T47D (cell line): ENCODE results near the gene SLC25A21.

Experiments used
- DNase-seq, 2 experiments: peaks; one replicate each; pipeline versions ENCODE4 v3.0.0 to v3.0.0-alpha.2; 2011 to 2012; ENCODE audit warnings: low read depth in 1 of 2, low spot score in 1 of 2
- JUND ChIP-seq: IDR thresholded peaks from 2 replicates; pipeline ENCODE4 v1.6.1; 2012; ENCODE audit warnings: low read depth
- in situ Hi-C: cut with HindIII; loops from 2 replicates; pipeline ENCODE4 v1.10.0; 2016; ENCODE audit warnings: low sequenced_read_pairs, low pct_unique_long_range_greater_than_20kb

Gene SLC25A21

DNA sequence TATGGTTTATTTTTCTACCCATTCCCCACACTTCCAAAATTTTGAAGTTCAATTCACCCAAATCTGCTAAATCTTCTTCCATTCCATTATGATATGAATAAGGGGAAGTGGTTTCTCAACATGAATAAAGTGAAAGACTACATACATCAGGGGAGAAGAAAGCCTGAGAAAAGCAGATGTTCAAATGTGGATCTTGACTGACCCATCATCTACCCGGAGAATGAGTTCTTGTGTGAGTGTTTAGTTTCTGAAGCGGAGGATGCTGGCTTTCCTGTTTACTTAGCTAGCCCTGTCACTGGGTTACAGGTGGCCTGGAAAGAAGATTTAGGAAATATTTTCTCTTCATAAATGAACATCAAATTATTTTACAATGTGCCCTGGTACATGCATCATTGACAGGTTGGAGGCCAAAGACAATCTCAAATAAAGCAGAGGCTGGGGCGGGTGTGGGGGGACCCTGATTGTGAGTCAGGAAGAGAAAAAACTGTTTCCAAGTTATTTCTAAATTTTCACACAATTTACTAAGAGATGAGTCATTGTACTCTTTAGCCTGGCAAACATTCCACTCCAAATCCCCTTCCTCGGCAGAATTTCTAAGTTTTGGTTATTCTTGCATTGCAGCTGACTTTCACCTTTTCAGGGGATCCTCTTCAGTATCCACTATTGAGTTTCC lies 135.6 kb downstream of the SLC25A21 start:
- in situ Hi-C loops = no loop called here

DNA sequence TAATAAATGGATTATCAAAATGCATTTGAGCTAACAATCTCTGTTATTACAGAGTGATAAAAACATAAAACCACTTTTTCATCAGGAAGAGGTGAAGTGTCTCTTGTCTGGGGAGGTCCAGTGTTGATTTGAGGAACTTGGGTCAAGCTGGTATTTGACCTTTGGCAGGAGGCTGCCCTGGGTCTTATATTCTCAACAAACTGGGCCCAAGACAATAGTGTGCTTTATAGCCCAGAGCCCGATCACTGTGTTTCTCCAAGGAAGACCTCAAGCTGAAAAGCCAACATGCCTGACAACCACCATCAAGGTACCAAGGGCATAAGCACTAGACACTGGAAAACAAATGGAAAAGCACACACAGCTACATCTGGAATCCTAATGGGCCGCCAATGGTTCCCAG lies 137.0 kb downstream of the SLC25A21 start:
- no peak for DNase-seq
- in situ Hi-C loops = no loop called here
- no peak for TF ChIP-seq JUND

More for the DNA sequence above, 135.6 kb downstream of the SLC25A21 start:
- DNase-seq = no peak
- no peak for TF ChIP-seq JUND

DNA sequence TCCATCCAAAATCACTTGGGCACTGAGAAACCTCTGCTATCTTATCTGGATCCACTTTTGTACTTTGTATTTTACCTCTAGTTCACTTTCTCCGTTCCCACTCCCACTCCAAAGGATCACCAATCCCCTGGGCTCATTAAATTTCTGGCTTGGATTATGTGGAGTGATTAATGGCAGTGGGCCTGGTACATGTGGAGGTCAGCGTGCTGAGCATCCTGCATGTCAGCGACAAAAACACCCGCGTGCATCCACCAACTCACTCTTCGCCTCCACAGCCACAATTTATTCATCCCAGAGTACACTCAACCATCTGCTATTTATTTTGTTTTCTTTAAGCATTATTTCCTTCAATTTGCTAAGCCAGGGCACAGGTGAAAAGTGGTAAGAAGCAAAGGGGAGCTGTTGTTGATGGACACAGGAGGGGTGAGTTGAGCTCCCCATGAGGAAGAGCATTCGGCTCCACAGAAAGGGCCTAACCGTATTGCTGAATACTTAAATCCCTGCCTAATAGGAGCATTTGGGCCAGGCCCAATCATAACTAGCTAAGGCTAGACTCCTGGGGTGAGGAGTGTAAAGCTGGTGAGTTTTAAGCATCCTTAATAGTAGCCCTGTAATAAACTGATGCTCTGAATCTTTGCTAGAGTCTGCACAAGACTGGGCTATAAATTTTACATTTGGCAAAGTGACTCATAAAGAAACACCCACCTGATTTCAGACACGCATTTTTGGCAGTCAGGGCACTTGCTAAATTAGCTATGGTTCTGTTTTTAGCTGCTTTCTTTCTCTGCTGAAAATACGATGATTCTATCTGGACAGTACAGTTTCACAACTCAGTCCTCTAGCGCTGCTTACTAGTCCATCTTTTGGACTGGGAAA lies 137.8 kb downstream of the SLC25A21 start:
- no peak for DNase-seq
- in situ Hi-C loops = no loop called here
- no peak for TF ChIP-seq JUND

DNA sequence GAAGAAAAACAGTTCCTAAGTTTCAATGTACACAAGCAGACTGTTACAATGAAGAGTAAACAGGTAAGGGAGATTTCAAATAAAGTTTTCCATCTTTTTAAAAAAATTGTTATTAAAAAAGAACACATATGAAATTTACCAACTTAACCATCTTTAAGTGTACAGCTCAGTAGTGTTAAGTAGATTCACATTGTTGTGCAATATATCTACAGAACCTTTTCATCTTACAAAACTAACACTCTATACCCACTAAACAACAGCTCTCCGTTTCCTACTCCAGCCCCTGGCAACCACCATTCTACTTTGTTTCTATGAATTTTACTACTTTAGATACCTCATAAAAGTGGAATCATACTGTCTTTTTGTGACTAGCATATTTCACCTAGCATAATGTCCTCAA lies 139.5 kb downstream of the SLC25A21 start:
- in situ Hi-C loops = no loop called here
- no peak for TF ChIP-seq JUND
- no peak for DNase-seq

DNA sequence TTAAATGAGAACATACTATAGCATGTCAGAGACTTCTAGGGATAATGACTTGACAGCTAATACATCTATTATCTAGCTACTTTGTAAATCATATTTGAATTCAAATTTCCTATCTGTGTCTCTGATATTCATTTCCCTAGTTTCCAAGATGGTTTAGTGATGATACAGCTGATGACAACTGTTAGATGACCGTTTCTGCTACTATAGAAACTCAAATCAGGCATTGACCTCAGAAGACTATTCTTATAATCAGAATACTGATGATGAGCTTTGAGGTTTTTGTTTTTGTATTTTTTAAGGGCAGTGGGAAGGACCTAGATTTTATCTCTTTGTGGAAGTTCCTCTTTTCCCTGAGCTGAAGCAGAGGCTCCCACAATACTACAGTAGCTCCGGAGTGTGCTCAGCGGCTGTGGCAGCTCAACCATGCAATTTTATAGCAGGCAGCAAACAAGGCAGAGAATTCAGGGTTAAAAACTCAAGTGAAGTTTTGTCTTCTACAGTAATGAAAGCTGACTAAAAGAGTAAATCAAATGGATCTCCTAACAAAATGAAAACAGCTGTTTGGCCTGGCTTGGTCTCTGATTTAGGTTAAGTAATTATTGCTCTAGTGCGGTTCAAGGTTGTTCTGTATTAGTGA lies 145.1 kb downstream of the SLC25A21 start:
- no peak for TF ChIP-seq JUND
- in situ Hi-C loops = no loop called here
- DNase-seq = no peak

DNA sequence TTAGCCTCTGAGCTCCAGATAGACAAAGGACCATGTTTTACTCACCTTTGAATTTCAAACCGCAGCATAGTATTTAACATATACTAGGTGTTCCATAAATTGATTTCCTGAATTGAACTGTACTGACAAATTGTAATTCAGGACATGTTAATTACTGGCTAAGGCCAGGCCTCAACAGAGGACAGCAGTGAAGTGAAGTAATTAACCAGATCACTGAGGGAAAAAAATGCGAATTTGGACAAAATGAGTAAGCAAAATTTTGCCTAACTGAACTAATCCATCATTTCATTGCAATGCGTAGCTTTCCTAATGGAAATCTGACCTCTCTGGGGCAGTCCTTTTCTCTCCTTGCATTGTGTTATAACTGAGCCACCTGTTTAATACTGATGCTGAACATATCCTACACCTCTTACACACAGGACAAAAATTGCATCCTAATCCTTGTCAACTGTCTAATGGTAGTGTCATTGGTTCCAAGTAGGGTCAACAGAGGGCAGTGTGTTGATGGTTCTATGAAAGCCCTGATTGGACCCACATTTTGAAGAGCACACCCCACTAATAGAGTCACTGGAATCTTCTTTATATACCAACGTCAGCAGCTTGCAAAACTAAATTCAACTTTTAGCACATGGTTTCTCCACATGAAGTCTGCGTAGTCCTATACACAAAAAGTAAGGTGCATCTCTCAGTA lies 148.4 kb downstream of the SLC25A21 start:
- DNase-seq = no peak
- TF ChIP-seq JUND = no peak
- in situ Hi-C loops = no loop called here

DNA sequence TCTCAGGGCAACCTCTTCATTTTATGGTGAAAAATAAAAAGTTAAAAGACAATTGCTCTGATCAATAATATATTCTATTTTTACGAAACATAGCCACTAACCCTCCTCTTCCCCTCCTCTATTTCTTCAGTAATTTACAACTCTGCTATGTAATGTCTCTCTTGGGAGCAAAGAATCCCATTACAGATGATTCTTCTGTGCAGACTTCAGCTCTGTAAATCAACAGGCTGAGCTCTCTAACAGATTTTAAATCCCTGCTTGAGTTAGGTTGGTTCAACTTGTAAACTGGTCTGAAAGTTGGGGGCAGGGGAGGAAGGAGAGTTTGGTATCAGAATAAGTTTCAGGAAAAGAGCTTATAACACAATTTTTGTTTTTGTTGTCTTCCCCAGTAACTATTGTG lies 151.0 kb downstream of the SLC25A21 start:
- in situ Hi-C loops = no loop called here
- DNase-seq = no peak
- no peak for TF ChIP-seq JUND

DNA sequence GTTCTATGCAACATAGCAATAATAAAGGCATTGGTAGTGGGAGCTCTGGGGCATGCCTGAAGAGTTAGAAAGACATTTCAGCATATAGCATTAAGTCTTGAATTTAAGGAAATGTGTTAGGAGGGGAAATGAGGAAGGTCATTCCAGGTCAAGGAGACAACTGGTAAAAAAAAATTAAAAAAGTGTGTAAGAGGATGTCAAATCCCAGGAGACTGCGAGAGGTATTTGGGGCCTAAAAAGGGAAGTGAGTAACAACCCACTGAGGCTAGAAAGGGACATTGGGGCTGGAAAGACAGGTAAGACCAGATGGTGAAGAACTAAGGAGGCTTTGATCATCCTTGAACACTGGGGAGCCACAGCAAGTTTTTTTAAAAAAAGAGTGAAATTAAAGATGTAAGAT lies 152.9 kb downstream of the SLC25A21 start:
- in situ Hi-C loops = no loop called here
- DNase-seq = no peak
- no peak for TF ChIP-seq JUND

DNA sequence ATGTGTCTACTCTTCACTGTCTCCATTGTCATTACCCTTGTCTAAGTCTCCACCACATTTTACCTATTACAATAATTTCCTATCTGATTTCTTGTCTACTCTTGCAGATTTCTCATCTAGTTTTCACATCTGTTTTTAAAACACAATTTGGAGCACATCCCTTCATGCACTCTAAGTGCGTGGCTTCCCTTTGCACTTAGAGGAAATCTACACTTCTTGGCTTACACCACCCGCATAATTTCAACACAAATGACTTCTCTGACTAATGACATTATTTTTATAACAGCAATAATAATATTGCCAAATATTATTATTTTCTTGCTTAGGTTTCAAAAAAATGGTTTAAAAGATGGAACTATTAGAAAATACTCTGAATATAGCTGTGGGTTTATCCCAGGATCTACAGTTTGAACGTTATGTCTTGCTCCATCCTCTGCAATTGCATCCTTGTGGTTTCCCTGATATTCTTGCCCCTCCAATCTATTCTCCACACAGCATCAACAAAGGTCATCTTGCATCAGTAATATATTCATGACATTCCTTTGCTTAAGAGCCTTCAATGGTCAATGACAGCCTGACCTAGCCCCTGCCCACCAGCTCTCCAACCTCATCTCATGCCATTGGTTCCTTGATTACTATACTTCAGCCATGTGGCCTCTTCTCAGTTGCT lies 153.7 kb downstream of the SLC25A21 start:
- no peak for TF ChIP-seq JUND
- in situ Hi-C loops = no loop called here
- DNase-seq = no peak

DNA sequence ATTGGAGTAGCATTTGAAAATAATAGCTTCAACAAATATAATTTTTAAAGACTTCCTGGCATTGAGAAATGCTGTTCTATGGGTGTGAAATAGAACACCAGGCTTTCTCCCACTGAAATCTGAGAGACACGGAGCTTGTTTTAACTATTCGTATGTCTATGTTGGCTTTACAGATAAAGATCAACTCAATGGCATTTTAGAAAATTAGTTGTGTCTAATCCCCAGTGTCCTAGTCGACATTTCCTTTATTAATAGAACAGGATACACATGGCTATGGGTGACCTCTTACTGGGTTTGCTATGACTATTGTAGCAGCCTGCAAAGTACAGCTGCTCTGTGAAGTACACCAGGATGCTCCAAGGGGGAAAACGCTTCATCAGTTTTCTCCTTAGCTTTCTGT lies 159.3 kb downstream of the SLC25A21 start:
- in situ Hi-C loops = no loop called here

DNA sequence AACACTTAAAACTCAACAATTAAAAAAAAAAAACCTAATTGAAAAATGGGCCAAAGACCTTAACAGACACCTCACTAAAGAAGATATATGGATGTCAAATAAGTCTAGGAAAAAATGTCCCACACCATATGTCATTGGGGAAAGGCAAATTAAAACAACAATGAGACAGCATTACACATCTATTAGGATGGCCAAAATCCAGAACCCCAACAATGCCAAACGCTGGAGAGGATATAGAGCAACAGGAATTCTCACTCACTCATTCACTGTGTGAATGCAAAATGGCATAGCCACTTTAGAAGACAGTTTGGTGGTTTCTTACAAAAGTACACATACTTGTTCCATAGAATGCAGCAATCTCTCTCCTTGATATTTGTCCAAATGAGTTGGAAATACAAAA lies 173.7 kb downstream of the SLC25A21 start:
- DNase-seq = no peak
- no peak for TF ChIP-seq JUND
- in situ Hi-C loops = no loop called here

More for the DNA sequence above, 159.3 kb downstream of the SLC25A21 start:
- no peak for TF ChIP-seq JUND
- DNase-seq = no peak

DNA sequence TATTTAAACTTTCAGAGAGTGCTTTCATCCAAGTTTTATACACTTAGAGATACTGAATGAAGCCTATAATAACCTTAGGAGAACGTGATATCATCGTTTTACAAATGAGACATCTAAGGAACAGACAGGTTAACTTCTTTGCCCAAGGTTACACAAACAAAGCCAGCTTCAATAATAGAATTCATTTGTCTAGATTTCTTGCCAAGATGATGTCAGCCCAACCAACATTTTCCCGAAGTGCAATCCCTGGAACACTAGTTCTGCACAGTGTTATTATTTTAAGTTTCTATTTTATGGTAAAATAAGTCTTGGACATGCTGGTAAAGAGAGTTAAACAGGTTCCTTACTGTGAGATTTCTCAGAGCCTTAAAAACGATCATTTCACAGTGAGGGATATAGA lies 174.6 kb downstream of the SLC25A21 start:
- DNase-seq = no peak
- in situ Hi-C loops = no loop called here
- TF ChIP-seq JUND = no peak
